ENCODE measurements around the gene PHF21A.

The PHF21A gene

DNA sequence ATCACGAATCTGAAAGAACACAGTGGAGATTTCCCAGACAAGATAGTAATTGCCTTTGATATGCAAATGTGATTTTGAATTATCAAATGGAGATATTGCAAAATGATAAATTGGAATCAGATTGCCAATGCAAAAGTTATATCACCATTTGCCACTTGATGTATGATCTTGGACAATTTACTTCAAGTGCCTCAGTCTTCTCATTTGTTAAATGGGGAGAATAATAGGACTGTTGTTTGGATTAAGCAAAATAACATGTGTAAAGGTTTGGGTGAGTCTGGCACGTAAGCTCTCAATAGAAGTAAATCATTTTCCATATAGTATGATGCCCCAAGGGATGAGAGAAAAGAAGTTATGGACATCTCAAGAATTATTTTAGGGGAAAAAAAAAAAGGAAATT, 7.9 kb upstream of the PHF21A start:
- Histone ChIP-seq H3F3A (ENCODE audit: insufficient read depth) (no peaks in the 10 kb centered on the region), H3K4me3 (ENCODE audit: insufficient read depth, low read length, poor library complexity, severe bottlenecking) (no peak overlapping the region), H3K79me2 (ENCODE audit: insufficient read depth, low read length) (no peaks in the 10 kb centered on the region), H2AFZ (ENCODE audit: low read depth, low read length, severe bottlenecking) (no peak overlapping the region), H3K27me3 (ENCODE audit: low read length) (no peaks in the 10 kb centered on the region), H3K27ac (ENCODE audit: low read depth, low read length) (no peak overlapping the region), H3K9me2 (replicated peaks; ENCODE audit: insufficient read depth, low read length) (no peaks in the 10 kb centered on the region), H3K4me2 (ENCODE audit: low read depth, low read length, poor library complexity, severe bottlenecking) (no peak overlapping the region), H3K9ac (ENCODE audit: low read length) (no peak overlapping the region), H3K36me3 (ENCODE audit: low read length) (no peaks in the 10 kb centered on the region), H3K9me3 (ENCODE audit: insufficient read depth, low read length) (no peaks in the 10 kb centered on the region), H4K20me1 (ENCODE audit: low read depth, low read length) (no peaks in the 10 kb centered on the region)
- TF ChIP-seq, protein P1, sequence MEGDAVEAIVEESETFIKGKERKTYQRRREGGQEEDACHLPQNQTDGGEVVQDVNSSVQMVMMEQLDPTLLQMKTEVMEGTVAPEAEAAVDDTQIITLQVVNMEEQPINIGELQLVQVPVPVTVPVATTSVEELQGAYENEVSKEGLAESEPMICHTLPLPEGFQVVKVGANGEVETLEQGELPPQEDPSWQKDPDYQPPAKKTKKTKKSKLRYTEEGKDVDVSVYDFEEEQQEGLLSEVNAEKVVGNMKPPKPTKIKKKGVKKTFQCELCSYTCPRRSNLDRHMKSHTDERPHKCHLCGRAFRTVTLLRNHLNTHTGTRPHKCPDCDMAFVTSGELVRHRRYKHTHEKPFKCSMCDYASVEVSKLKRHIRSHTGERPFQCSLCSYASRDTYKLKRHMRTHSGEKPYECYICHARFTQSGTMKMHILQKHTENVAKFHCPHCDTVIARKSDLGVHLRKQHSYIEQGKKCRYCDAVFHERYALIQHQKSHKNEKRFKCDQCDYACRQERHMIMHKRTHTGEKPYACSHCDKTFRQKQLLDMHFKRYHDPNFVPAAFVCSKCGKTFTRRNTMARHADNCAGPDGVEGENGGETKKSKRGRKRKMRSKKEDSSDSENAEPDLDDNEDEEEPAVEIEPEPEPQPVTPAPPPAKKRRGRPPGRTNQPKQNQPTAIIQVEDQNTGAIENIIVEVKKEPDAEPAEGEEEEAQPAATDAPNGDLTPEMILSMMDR (IDR thresholded peaks at IDR 0.05; ENCODE audit: insufficient read depth, low read length, poor library complexity, severe bottlenecking) = no peak
- TF ChIP-seq EZH2phosphoT487 (conservative IDR thresholded peaks at IDR 0.05; ENCODE audit: low read length) = no peak

DNA sequence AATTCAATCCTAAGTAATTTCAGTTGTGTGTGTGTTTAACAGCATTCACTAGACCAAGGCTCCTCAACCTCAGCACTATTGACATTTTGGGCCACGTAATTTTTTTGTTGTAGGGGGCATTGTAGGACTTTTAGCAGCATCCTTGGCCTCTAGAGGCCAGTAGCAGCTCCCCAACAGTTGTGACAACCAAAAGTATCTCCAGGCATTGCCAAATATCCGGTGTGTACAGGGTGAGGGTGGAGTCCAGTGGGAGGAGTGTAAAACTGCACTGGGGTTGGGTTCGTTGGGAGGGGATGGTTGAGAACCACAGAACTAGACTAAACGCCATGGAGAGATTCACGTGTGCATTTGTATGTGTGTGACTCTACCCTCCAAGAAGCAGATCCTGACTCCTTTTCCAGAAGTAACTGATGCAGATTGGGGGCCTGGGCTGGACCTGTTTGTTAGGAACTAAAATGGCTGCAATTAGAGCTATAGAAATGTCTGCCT, 5.9 kb upstream of the PHF21A start:
- no peaks in the 10 kb centered on the region for H3K9me2 ChIP-seq (replicated peaks; ENCODE audit: insufficient read depth, low read length)
- H3K27me3 ChIP-seq (ENCODE audit: low read length) = no peaks in the 10 kb centered on the region
- no peak overlapping the region for H2AFZ ChIP-seq (ENCODE audit: low read depth, low read length, severe bottlenecking)
- H3K27ac ChIP-seq (ENCODE audit: low read depth, low read length) = no peak overlapping the region
- H3K9ac ChIP-seq (ENCODE audit: low read length) = no peak overlapping the region
- no peak for TF ChIP-seq EZH2phosphoT487 (conservative IDR thresholded peaks at IDR 0.05; ENCODE audit: low read length)
- TF ChIP-seq, protein P1 (IDR thresholded peaks at IDR 0.05; ENCODE audit: insufficient read depth, low read length, poor library complexity, severe bottlenecking) = peak; percentile 34
- H4K20me1 ChIP-seq (ENCODE audit: low read depth, low read length) = no peaks in the 10 kb centered on the region
- no peaks in the 10 kb centered on the region for H3K9me3 ChIP-seq (ENCODE audit: insufficient read depth, low read length)
- no peak overlapping the region for H3K4me3 ChIP-seq (ENCODE audit: insufficient read depth, low read length, poor library complexity, severe bottlenecking)
- H3K36me3 ChIP-seq (ENCODE audit: low read length) = no peaks in the 10 kb centered on the region
- H3K79me2 ChIP-seq (ENCODE audit: insufficient read depth, low read length) = no peaks in the 10 kb centered on the region
- H3F3A ChIP-seq (ENCODE audit: insufficient read depth) = peaks cover 2% of the 10 kb centered on the region; the same call in 1 of the 2 replicates
- no peak overlapping the region for H3K4me2 ChIP-seq (ENCODE audit: low read depth, low read length, poor library complexity, severe bottlenecking)

DNA sequence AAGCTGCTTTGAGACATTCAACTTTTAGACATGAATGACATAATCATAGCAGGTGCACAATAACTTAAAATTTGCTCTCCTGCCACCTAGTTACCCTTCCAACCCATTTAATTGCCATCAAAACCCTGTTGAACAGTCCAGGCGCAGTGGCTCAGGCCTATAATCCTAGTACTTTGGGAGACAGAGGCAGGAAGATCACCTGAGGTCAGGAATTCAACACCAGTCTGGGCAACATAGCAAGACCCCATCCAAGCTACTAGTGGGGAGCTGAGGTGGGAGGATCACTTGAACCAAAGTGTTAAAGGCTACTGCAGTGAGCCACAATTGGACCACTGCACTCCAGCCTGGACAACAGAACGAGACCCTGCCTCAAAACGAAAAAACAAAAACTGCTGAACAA, 4.0 kb upstream of the PHF21A start:
- H3K9me3 ChIP-seq (ENCODE audit: insufficient read depth, low read length) = no peaks in the 10 kb centered on the region
- no peak overlapping the region for H3K27ac ChIP-seq (ENCODE audit: low read depth, low read length)
- no peaks in the 10 kb centered on the region for H3K9me2 ChIP-seq (replicated peaks; ENCODE audit: insufficient read depth, low read length)
- H3K36me3 ChIP-seq (ENCODE audit: low read length) = no peaks in the 10 kb centered on the region
- no peak overlapping the region for H3K4me3 ChIP-seq (ENCODE audit: insufficient read depth, low read length, poor library complexity, severe bottlenecking)
- H2AFZ ChIP-seq (ENCODE audit: low read depth, low read length, severe bottlenecking) = no peak overlapping the region
- TF ChIP-seq, protein P1 (IDR thresholded peaks at IDR 0.05; ENCODE audit: insufficient read depth, low read length, poor library complexity, severe bottlenecking) = no peak
- TF ChIP-seq EZH2phosphoT487 (conservative IDR thresholded peaks at IDR 0.05; ENCODE audit: low read length) = no peak
- H4K20me1 ChIP-seq (ENCODE audit: low read depth, low read length) = no peaks in the 10 kb centered on the region
- no peaks in the 10 kb centered on the region for H3K27me3 ChIP-seq (ENCODE audit: low read length)
- H3K4me2 ChIP-seq (ENCODE audit: low read depth, low read length, poor library complexity, severe bottlenecking) = no peak overlapping the region
- peaks cover 2% of the 10 kb centered on the region; the same call in 1 of the 2 replicates for H3F3A ChIP-seq (ENCODE audit: insufficient read depth)
- H3K9ac ChIP-seq (ENCODE audit: low read length) = no peak overlapping the region
- 0 out of 2 replicates have a peak, but pooled peaks cover 5% of the 10 kb centered on the region for H3K79me2 ChIP-seq (ENCODE audit: insufficient read depth, low read length)
